ENCODE measurements around the gene LRMDA.

- TF ChIP-seq CTCF (IDR thresholded peaks at IDR 0.05) (no peak), POLR2A (IDR thresholded peaks at IDR 0.05) (no peak)
These were observed 457.6 kb downstream of the LRMDA start for GRCh38 chr10:75889051-75889450.

Measured in adrenal gland (tissue), 5 donors.